GM21381 (cell line): ENCODE data around the gene EGFL8.
"Not testable (repeated sequence)": the region's sequence is repeated elsewhere in the genome, so short reads cannot be mapped to it uniquely, and the experiment has no call there.

Source experiments
- ATAC-seq: cut with Tn5 transposase; IDR thresholded peaks from one replicate; pipeline ENCODE4 v1.9.1; 2021; ENCODE audit warnings: mild to moderate bottlenecking, moderate library complexity; ENCODE audit not compliant: unreplicated experiment

Gene EGFL8

DNA sequence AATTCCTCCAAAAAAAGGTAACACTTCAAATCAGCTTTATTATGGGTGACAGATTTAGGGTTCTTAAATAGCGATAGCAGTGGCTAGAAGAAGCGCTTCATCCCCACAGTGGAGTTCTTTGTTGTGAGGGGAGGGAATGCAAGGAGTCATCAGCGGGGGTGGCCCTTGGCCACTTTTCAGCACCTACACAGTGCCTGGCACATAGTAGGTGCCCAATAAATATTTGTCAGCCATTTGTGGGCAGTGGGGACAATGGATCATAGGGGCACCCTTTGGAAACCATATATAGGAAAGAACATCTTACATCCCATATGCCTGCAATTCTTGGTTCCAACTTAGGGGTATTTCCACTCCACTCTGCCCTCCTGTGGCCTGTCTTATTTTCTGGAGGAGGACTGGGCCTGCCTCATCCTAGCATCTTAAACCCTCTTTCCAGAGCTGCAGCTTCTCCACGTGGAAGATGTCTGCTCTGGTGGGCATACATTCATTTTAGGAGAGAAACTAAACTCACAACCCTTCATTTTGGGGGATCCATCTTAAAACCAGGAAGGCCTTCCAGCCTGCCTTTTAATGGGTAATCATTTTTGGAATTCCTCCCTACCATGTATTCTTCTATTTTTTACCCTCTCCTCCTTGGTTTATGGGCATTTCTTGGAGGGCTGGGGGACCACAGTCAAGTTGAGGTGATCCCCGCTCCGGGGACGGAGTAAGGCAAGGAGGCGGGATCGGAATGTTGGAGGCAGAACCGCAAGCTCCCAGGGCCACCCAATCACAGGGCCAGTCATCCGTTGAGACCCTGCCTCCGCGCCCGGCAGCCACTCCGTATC, 30.6 kb downstream of the EGFL8 start:
- no peak for ATAC-seq

DNA sequence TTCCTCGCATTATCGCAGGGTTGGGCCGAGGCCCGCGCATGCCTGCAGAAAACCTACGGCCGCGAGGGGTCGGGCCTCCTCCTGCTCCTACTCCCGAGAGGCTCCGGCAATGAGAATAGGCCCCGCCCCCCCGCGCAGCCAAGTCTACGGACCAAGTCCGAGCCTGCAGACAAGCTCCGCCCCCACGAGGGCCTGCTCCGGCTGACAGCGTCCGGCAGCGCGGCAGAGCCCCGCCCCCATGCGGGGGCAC, 31.2 kb downstream of the EGFL8 start:
- peak; percentile 69 for ATAC-seq

- peak; percentile 80 for ATAC-seq
These were observed 31.7 kb downstream of the EGFL8 start for GRCh38 chr6:32195902-32196681.

DNA sequence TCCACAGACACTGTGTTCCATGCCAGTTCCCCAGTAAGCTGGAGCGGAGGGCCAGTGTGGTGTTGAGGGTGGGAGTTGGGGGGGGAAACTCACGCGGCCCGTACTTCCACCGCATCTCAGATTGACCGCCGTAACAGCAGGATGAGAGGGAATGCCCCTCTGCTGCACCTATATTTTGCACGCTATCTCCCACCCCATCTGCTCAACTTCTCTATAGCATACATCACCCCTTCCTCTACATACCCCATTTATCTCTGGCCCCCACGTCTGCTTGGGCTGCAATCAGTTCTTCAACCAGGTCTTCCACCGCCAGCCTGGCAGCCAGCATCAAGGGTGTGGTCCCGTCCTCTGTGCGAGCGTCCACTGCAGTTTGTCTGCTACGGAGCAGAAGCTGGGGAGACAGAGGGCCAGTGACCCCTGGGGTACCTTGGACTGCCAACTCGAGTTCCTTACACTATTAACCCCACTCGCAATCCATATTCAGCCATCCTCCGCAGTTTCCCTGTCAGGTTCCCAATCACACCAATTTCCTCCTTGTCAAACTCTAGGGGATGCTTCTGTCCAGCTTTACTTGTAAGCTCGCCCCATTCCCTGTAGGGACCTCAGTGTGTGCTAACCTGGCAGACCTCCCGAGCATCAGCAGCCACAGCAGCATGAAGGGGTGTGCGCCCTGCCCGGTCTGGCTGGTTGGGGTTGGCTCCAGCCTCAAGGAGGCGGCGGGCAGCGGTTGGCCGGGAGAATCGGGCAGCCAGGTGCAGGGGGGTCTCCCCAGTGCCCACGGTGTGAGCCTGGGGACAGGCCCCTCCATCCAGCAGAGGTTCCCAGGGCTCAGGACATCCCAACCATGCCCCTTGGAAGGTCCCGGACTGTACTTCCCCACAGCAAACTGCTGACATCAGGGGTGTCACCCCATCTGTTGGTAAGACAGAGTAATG, 32.6 kb downstream of the EGFL8 start:
- no peak for ATAC-seq

GRCh38 chr6:32198345-32198696, 33.9 kb downstream of the EGFL8 start:
- ATAC-seq = no peak

DNA sequence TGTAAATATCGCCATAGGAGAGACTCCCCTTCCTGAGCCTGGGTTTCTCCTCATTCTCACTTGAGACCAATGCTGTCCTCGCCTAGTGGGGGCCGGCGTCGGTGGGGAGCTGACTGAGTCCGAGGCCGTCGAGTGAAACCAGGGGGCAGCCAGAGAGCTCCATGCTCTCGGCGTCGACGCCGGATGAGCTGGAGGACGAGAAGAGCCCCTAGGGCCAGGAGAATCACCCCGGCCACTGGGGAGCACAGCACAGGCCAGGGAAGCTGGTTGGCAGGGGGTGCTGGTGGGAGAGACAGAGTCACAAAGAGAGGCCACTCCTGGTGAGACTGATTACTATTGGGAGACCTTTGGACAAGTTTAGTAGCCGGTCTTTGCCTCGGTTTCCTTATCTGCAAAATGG, 34.5 kb downstream of the EGFL8 start:
- no peak for ATAC-seq

DNA sequence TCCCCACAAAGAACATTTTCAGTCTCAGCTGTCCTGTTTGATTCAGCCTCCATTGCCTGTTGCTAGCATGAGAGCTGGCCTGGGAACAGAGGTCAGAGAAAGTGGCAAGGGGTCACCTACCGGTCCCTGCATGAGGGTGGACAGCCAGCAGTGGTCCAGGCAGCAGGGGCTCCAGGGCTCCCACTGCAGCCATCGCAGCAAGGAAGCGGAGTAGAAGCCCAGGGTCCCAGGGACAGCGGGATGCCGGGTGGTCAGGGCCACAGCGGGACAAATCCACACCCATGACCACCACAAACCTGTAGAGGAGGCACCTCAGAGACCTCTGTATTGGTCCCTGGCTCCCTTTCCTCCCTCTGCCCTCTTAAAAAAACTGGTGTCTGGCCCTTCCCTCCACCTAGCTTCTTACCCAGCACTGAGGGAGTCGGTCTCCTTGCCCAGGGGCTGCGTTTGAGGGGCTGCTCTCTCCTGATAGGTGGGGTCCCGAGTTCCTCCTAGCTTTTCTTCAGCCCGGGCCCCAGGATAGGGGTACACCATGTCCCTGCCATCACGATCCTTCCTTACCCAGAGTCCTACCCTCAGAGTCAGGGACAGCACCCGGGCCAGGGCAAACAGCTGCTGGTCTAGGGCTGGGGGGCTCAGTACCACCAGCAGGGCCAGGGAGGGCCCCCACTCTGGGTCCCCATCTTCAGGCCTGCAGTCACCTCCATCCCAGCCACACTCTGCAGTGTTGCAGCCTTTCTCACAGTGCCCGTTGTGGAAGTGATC, 36.5 kb downstream of the EGFL8 start:
- ATAC-seq = no peak

GRCh38 chr6:32202186-32202585, 37.8 kb downstream of the EGFL8 start:
- ATAC-seq = no peak

DNA sequence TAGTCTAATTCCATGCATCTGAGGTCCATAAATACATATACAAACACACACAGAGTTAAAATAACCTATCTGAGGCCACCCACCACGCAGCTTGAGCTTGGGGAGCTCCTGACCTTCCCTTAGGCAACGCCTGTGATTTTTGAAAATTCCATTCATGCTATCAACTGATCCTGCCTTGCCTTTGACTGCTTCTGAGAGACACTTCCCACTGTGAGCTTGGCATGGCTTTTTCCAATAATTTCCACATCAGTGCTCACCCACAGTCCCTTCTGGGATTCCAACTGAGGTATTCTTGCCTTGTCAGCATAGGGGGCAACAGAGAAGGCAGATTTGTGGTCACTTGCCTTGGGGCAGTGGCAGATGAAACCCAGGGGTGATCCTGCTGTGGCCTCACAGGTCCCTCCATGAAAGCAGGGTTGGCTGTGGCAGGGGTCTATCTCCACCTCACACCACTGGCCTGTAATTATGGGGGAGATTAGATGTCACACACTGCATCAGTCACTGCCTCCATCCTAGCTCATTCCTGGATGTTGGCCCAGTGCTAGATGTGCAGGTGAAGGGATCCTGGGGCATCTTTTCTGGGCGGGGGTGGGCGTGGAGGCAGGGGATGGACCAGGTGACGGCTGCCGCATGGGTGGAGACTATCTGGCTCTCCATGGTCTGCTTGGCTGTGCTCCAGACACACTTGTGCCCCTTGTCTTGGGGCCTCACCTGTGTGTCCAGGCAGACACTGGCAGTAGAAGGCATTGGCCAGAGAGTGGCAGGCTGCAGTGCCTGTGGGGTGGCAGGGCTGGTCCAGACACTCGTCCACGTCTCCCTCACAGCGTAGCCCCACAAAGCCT, 39.3 kb downstream of the EGFL8 start:
- ATAC-seq = no peak

GRCh38 chr6:32204268-32204715, 39.9 kb downstream of the EGFL8 start:
- ATAC-seq = no peak

GRCh38 chr6:32208996-32209395, 44.6 kb downstream of the EGFL8 start:
- ATAC-seq = no peak

GRCh38 chr6:32210191-32210601, 45.8 kb downstream of the EGFL8 start:
- ATAC-seq = no peak

- not testable (repeated sequence) for ATAC-seq
These were observed 47.0 kb downstream of the EGFL8 start for GRCh38 chr6:32211432-32211831.

- no peak for ATAC-seq
These were observed 47.8 kb downstream of the EGFL8 start for GRCh38 chr6:32212076-32212760.

GRCh38 chr6:32213649-32214048, 49.3 kb downstream of the EGFL8 start:
- ATAC-seq = no peak

- no peak for ATAC-seq
These were observed 49.7 kb downstream of the EGFL8 start for GRCh38 chr6:32214126-32214525.

DNA sequence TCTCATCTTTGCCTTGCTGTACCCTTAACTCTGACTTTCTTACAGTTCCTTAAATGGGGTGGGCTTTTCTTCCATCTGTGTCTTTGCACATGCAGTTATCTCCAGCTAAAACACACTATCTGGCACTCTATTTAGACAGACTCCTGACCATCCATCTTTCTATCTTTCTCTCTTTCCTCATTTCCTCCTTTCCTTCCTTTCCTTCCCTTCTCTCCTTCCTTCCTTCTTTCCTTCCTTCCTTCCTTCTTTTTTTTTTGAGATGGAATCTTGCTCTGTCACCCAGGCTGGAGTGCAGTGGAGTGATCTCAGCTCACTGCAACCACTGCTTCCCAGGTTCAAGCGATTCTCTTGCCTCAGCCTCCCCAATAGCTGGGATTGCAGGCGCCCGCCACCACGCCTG, 51.2 kb downstream of the EGFL8 start:
- ATAC-seq = no peak

DNA sequence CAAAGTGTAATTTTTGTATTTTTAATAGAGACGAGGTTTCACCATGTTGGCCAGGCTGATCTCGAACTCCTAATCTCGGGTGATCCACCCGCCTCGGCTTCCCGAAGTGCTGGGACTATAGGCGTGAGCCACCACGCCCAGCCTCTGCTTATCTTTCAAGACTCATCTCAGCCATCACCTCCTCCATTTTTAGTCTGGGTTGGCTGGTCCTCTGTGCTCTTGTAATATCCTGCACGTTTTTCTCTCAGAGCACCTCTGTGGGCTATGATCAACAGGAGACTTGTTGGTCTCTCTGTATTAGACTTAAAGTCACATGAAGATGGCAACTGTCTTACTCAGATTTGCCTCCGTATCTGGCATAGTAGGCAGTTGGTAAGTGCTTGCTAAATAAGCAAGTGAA, 51.9 kb downstream of the EGFL8 start:
- no peak for ATAC-seq

- no peak for ATAC-seq
These were observed 52.6 kb downstream of the EGFL8 start for GRCh38 chr6:32216998-32217397.
